Glutamatergic neuron (in vitro differentiated cells): ENCODE data around the gene DCAF4. TPM values are rescaled to one million over a fixed set of nuclear protein-coding genes. Genes with fewer than 3 reads are reported as not detected.

Experiments used
- DNase-seq: peaks from one replicate; pipeline ENCODE4 v3.0.0; 2022
- H3K27ac Mint-ChIP-seq: one replicate; pipeline ENCODE4 v1.8.0; 2020; ENCODE audit warnings: mild to moderate bottlenecking, mixed read lengths, inconsistent platforms; ENCODE audit not compliant: unreplicated experiment
- H3K27me3 Mint-ChIP-seq: one replicate; pipeline ENCODE4 v1.8.0; 2020; ENCODE audit warnings: mild to moderate bottlenecking, moderate library complexity, mixed read lengths, inconsistent platforms; ENCODE audit not compliant: unreplicated experiment
- H3K36me3 Mint-ChIP-seq: one replicate; pipeline ENCODE4 v1.8.0; 2020; ENCODE audit warnings: mild to moderate bottlenecking, mixed read lengths, inconsistent platforms; ENCODE audit not compliant: unreplicated experiment
- H3K4me1 Mint-ChIP-seq: one replicate; pipeline ENCODE4 v1.8.0; 2020; ENCODE audit warnings: mild to moderate bottlenecking, low read depth, mixed read lengths, inconsistent platforms; ENCODE audit not compliant: unreplicated experiment
- H3K4me3 Mint-ChIP-seq: one replicate; pipeline ENCODE4 v1.8.0; 2020; ENCODE audit warnings: mild to moderate bottlenecking, mixed read lengths, inconsistent platforms; ENCODE audit not compliant: unreplicated experiment
- H3K9me3 Mint-ChIP-seq: one replicate; pipeline ENCODE4 v1.8.0; 2020; ENCODE audit warnings: mild to moderate bottlenecking, moderate library complexity, mixed read lengths, inconsistent platforms; ENCODE audit not compliant: unreplicated experiment
- CTCF ChIP-seq: fragments of 200-600 bp; sonication (generic); IDR thresholded peaks from one replicate; pipeline ENCODE4 v1.5.0; 2021; ENCODE audit not compliant: partially characterized antibody, unreplicated experiment
- total RNA-seq: library from RNA; stranded (reverse); fragmentation: NEBNext Ultra II Directional; extraction: Animal tissue kit (Norgen Biotek cat#: 25700); gene quantifications from one replicate; pipeline ENCODE4 v1.2.1, GENCODE V29; 2021; ENCODE audit not compliant: unreplicated experiment

The DCAF4 gene
- total RNA-seq, 1 donor from 2014 or later, result 23.4 TPM

- DNase-seq, result no peak
- no peaks in the 10 kb centered on the region for H3K36me3 Mint-ChIP-seq
- no peak overlapping the region for H3K27ac Mint-ChIP-seq
- no peak for TF ChIP-seq CTCF
- no peak overlapping the region for H3K4me3 Mint-ChIP-seq
- H3K9me3 Mint-ChIP-seq, result peaks cover 1% of the 10 kb centered on the region
- peaks cover 31% of the 10 kb centered on the region for H3K4me1 Mint-ChIP-seq
- H3K27me3 Mint-ChIP-seq, result peaks cover 8% of the 10 kb centered on the region
These were observed 46.1 kb upstream of the DCAF4 start for GRCh38 chr14:72880164-72880563.

- Mint-ChIP-seq H3K27ac (no peak overlapping the region), H3K36me3 (no peaks in the 10 kb centered on the region)
These were observed 45.4 kb upstream of the DCAF4 start for GRCh38 chr14:72880820-72881219.

GRCh38 chr14:72881543-72881942 lies 44.7 kb upstream of the DCAF4 start:
- Mint-ChIP-seq H3K9me3 (peaks cover 1% of the 10 kb centered on the region), H3K4me3 (no peak overlapping the region), H3K27me3 (peaks cover 3% of the 10 kb centered on the region), H3K36me3 (no peaks in the 10 kb centered on the region), H3K4me1 (peaks cover 24% of the 10 kb centered on the region), H3K27ac (no peak overlapping the region)
- no peak for TF ChIP-seq CTCF
- no peak for DNase-seq

More at GRCh38 chr14:72880820-72881219, 45.4 kb upstream of the DCAF4 start:
- no peak for DNase-seq
- no peak for TF ChIP-seq CTCF
- H3K9me3 Mint-ChIP-seq, result peaks cover 1% of the 10 kb centered on the region
- H3K4me1 Mint-ChIP-seq, result peaks cover 28% of the 10 kb centered on the region
- H3K4me3 Mint-ChIP-seq, result no peak overlapping the region
- peaks cover 7% of the 10 kb centered on the region for H3K27me3 Mint-ChIP-seq

DNA sequence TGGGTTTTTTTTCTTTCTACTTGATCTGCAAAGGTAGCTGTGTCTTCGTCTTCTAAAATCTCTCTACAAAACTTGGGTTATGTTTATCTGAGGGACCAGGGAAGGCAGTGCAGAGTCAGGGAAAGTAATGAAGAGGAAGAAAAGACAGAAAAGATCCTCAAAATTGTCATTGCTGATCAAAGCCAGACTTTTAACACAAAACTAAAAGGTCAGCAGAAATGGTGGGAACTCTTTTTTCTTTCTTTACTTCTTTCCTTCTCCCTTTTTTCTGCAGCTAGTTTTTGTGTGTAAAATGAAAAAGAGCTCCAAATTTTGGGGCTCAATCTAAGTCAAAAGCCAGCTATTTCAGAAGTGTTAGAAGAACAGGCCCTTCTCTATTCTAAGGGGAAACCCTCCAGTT lies 44.2 kb upstream of the DCAF4 start:
- TF ChIP-seq CTCF, result no peak
- DNase-seq, result no peak
- no peaks in the 10 kb centered on the region for H3K36me3 Mint-ChIP-seq
- peaks cover 20% of the 10 kb centered on the region for H3K4me1 Mint-ChIP-seq
- H3K4me3 Mint-ChIP-seq, result no peak overlapping the region
- H3K27ac Mint-ChIP-seq, result no peak overlapping the region
- peaks cover 1% of the 10 kb centered on the region for H3K9me3 Mint-ChIP-seq
- H3K27me3 Mint-ChIP-seq, result peaks cover 2% of the 10 kb centered on the region

DNA sequence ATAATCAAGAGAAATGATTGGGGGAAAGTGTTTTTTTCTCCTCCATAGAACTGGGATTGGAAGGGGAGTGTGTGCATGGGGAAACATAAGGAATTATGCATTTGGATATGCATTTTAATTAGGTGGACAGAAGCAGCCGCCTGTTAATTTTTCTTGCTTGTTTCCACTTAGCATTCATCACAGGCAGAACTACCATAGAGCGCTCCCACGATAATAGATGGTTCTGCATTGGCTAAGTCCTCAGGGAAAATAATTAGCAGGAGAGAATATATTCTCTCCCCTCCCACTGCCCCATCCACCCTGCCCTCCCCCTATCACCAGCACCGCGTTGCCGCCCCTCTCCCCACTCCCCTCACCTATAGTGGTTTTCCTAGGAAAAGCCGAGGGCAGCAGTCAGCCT lies 43.8 kb upstream of the DCAF4 start:
- H3K27ac Mint-ChIP-seq, result no peak overlapping the region
- no peak overlapping the region for H3K4me3 Mint-ChIP-seq
- peaks cover 19% of the 10 kb centered on the region for H3K4me1 Mint-ChIP-seq
- TF ChIP-seq CTCF, result no peak
- H3K9me3 Mint-ChIP-seq, result peaks cover 1% of the 10 kb centered on the region
- no peak for DNase-seq
- no peaks in the 10 kb centered on the region for H3K36me3 Mint-ChIP-seq
- H3K27me3 Mint-ChIP-seq, result peaks cover 2% of the 10 kb centered on the region
